Superior temporal gyrus (tissue), 1 donor: Measurements from ENCODE around the gene PAX2.

Experiments
- DNase-seq: peaks from one replicate; pipeline ENCODE4 v3.0.0-alpha.2; 2016; ENCODE audit errors: extremely low spot score

The PAX2 gene

DNA sequence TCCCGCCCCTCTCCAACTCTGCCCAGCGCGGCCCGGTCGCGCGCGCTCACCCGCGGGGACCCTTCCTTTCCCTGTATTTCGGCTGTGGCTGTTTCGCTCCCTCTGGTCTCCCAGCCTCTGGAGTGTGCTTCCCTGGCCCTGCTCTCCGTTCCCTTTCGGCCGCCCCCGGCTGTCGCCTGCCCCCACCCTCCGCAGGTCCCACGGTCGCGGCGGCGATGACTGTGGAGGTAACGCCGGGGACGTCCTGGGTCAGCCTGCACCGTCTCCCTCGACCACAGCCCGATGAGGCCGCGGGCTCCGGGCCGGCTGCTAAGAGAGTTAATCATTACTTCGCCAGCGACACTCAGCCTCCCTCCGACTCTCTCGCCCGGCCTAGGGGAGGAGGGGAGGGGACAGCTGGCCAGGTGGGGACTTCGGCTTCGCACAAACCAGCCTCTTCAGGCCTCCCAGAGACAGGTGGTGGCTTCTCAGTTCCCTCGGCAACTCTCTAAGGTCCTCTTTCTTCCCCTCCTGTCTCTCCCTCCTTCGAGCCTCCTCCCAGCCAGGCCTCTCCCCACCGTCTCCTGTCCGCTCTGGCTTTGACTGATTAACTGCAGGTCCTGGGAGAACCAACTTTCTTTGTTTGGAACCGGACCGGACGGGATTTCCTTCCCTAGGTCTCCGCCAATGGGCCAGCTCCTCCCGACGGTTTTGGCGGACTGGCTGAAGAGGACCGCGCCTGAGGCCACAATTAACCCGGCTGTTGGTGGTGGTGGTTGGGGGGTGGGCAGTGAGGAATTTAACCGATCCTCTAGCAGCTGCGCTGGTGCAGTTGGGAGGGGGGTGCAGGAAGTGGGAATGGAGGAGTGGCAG lies 5.6 kb upstream of the PAX2 start:
- DNase-seq, result no peak

DNA sequence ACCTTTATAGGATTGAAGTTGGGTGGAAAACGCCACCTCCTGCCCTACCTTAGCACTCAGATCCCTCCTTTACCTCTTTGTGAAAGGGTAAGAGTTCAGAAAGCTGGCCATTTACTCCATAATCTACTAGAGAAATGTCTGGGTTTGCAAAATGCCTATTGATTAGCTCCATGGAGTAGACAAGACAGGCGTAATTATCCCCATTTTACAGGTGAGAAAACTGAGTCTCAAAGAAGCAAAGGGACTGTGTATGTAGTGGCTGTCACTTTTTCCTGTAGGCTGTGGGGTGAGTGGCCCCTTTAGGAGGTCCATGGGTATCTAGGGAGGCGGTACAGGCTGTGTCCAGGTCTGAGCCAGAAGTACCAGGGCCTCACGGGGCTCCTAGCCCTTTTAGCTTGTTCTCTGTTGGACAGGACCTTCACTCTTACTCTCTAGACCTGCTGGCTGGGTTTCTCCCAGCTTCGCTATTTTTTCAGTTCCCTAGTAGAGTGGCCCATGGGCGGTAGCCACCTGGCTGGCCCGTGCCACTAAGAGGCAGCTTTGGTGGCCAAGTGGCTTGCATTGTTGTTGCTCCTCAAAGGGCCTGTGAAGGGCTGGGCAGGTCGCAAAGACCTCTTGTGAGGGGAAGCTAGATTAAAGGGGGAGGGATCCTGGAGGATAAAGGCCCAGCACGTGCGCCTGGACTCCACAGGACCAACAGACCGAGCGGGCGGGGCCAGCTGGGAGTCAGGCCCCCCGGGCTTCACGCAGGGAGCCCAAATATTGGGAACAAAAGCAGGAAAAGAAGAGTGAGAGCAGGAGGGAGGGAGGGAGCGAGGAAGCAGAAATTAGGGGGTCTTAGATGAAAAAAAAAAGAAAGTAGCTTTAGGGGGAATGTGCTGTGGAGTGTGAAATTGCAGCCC lies 4.7 kb upstream of the PAX2 start:
- DNase-seq, result no peak

DNA sequence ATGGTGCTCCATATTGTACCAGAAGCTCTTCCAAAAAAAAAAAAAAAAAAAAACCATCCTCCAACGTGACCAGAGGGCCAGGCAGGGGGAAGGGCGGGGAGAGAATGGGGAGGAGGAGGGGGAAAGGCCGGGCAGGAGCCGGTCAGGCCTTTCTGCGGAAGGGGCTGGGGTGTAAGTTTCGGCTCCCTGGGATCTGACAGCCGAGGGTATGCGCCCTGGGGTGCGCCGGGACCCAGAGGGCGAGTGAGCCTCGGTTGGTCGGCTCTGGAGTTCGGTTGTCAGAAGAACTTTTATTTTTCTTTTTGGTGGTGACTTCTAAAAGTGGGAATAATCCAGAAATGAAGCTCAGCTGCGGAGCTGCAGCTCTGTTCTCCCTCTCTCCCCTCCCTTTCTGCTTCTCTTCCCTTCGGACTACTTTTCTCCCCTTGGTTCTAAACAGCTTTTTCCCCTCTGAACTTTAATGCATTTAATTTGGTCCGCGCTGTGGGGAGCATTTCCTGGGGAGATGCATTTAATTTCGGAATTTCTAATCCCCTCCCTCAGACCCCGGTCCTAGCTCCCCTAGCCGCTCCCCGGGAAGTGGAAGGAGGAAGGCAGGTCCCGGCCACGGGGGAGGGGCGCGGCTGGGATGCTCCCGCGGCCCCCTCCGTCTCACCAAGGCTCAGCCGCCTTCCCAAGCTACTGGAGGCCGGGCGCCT lies 3.9 kb upstream of the PAX2 start:
- DNase-seq, result no peak

DNA sequence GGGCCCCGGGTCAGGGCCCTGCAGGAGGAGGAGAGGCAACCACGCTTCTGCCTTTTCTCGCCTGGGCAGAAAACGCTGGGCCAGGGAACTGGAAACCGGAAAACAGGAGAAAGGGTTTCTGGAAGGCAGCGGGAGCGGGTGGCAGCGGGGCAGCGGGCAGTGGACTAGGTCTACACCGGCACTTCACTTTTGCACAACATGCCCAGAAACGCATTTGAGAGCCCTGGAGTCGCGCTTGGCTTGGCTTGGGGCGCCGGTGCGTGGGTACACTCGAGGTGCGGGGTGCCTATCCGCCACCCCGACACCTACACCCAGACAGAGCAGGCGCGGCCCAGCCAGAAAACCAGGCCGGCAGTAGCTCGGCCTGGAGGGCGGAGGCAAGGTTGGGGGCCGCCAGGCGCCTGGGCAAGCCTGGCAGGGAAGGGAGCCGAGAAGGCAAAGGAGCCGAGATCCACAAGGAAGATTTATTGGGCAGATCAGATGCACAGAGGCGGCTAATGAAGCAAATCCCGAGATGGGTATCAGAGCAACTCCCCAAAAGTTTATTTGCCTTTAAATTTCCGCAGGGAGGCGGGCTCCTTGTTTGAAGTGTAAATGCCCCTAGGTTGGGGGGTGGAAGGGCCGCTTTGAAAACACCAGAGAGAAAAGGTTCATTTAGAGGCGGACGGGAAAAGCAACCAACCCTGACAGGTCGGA lies 3.2 kb upstream of the PAX2 start:
- DNase-seq, result no peak

DNA sequence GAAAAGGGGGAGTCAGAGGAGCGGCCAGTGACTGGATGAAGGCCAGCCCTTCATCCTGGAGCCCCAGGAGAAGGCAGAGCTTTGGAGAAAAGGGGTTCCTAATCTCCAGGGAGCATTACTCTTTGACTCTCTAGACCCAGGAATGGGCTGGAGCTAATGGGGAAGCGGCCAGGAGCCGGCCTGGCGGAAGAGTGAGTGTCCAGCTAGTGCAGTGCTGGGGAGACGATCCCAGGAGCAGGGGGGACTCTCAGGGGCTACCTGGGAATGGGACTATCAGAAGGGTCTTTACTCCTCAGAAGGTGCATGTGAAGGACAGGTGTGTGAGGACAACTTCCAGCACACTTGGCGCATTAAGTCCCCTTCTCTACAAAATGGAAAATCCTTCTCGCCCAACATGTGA lies 2.4 kb upstream of the PAX2 start:
- no peak for DNase-seq

DNA sequence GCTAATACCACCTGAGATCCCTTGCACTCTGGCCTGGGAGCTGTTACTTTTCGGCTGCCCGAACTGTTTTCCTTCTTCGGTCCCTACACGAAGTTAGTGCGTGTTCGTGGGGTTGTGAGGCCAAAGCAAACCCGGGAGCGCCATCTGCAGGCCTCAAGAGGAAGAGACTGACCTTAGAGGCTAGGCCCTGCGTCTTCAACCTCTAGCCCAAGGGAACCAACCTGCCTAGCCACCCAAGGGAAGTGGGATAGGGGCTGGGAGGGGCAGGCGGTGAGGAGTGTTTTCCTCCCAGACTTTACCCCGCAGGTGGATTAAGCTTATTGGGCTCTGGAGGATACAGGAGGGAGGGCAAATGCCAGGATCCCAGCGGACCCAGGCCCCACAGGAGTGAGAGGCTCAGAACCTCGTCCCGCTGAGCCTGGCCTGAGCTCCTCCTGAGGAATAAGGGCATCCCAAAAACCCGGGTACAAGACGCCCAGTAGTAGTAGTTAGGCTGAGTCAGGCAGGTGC lies 1.7 kb upstream of the PAX2 start:
- DNase-seq, result peak; percentile 45

DNA sequence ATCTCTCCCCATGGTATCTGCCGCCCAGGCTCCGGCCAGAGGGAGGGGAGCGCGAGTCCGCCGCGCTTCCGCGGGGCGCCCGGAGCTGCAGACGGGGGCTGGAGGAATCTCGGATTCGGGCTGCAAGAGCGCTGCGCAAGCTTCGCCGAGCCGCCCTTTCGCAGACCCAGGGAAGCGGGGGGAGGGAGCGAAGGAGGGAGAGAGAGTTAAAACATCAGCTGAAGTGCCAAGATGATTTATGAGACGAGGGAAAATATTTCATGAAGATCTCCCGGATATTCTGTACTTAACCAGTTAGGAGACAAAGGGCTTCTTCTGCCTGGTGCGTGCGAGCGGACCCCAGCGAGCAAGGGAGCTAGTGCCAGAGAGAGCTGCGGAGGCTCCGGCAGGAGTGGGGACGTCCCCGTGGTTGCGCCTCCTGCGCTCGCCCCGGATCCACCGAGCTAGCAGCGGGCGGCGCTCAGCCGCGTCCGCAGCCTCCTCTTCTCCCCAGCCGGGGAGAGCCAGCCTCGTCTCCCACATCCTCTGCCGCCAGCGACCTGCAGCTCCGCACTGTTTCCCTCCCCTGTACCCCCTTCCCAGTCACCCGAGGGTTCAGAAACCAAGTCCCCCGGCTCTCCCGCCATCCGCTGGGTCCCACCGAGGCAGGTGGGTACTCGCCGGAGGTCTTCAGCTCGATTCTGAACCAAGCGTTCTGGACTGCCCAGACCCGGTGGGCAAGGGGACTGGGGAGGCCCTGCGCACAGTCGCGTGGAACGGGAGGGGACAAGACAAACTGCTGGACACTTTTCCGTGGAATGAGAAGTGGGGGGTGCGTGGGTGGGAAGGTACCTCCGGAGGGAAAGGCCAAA lies 1.0 kb upstream of the PAX2 start:
- no peak for DNase-seq

DNA sequence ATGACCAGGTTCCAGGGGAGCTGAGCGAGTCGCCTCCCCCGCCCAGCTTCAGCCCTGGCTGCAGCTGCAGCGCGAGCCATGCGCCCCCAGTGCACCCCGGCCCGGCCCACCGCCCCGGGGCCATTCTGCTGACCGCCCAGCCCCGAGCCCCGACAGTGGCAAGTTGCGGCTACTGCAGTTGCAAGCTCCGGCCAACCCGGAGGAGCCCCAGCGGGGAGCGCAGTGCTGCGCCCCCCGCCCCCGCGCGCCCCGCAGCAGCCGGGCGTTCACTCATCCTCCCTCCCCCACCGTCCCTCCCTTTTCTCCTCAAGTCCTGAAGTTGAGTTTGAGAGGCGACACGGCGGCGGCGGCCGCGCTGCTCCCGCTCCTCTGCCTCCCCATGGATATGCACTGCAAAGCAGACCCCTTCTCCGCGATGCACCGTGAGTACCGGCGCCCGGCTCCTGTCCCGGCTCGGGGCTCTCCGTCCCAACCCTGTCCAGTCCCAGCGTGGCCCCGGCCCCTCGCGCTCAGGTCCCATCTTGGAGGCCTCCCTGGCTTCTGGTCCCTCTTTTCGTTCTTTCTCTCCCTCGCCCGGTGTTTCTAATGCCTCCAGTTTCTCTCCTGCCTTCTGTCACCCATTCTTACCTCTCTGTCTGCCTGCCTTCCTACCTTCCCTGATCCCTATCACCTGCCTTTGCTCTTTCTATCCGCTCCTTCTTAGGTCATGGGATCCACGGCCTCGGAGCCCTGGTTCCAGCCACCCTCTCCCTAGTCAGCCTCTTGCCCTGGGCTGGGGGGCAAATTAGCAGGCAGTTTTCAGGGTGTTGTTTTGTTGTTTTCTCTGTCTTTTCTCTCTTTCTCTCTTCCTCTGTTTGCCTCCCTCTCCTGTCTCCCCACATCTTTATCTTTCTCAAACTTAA lies 751 bp downstream of the PAX2 start:
- no peak for DNase-seq

DNA sequence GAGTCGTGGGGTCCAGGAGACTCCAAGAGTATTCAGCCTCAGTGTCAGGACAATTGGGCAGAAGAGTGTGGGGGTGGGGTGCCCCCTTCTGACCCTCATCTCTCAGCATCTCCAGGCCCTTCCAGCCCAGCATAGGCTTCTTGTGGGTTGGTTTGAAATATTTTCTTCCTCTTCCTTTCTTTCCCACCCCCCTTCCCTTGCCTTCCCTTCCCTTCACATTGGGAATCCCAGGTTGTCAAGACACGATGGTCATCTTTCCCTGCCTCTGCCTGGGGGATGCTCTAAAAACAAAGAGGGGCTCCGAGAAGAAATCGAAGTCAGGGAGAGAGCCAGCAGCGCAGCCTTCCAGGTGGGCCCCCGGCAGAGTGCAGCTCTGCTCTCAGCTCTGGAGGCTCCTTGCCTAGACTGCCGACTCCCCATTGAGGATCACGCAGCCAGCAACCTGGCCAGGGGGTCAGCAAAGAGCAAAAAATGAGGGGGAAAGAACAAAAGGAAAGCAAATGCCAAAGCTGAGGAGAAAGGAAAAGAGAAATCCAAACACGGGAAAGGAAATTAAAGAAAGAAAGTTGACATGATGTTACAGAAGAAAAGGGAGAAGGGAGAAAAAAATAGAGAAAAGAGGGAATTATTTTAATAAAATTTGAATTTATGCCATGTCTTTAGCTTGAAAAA lies 1.5 kb downstream of the PAX2 start:
- no peak for DNase-seq

DNA sequence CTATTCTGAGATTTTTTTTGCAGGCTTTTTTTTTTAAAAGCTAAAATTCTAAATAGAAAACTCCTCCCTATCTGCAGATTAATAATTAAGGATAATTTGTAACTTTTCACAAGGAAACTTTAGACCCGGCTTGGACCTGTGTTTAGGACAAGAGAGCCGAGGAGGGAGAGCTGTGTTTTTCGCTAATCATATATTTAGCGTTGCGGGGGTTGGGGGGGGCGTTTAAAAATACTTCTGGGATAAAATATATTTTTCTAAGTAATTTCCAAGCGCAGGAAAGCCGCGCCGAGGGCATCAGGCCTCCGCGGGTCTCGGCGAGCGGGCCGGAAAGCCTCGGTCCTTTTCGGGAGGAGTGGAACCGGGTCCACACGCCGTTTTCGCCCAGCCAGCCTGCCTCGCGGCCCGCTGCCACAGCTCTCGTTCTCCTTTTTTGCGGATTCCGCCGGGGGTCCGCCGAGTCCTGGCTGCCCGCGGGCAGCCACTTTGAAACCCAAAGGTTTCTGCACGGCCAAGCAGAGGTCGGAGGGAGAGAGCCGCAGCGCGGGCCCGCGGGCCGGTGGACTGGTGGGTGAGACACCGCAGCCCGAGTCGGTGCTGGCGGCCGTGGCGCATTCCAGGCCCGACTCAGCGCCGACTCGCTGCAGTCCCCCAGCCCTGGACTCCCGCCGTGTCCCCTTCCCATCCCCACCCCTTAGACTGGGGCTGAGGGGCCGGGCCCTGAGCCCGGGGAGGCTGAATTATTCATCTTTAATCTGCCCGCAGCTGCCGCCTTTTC lies 2.3 kb downstream of the PAX2 start:
- DNase-seq, result no peak

DNA sequence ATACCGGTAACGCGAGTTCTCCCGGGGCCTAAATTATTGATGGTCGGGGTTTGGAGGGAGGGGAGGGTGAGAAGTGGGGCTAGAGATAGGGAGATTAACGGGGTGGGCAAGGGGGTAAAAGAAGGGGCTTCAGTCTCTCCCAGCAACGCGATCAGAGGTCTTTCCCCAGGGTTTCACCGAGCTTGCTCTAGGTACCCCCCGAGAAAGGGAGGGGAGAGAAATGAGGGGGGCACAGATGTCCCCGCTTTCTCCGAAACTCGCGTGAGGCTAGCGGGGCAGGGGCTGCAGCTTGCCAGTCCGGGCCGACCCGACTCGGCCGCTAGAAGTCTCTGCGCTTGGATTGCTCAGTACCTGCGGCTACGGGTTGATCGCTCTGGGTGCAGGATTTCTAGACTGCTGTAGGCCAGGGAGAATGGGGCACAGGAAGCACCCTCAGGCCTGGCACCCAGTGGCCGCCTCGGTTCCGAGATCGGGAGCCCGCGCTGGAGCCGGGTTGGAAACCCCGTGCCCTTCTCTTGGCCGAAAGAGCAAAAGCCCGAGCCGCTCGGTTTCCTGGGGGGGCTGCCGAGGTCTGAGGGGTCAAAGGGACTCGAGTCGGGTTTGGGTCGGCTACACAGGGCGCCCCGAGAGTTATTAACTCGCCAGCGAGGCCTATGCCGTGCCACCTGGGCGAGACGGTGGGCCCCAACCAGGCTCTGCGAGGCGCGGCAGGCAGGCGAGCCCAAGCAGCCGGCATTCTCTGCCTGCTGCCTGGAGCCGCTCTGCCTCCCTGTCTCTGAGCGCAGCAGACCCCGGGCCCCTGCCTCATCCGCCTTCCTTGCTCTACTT lies 3.1 kb downstream of the PAX2 start:
- no peak for DNase-seq

DNA sequence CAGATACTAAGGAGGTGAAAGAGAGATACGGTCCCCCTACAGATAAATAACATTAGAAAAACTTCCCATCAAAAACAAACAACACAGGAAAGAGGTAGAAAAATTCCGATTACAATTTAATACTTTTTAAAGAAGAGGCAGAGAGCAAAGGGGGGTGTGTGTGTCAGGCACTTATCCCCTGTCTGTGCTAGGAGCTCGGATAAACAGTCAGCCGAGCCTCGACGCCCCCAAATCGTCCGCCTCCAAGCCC lies 3.6 kb downstream of the PAX2 start:
- no peak for DNase-seq

DNA sequence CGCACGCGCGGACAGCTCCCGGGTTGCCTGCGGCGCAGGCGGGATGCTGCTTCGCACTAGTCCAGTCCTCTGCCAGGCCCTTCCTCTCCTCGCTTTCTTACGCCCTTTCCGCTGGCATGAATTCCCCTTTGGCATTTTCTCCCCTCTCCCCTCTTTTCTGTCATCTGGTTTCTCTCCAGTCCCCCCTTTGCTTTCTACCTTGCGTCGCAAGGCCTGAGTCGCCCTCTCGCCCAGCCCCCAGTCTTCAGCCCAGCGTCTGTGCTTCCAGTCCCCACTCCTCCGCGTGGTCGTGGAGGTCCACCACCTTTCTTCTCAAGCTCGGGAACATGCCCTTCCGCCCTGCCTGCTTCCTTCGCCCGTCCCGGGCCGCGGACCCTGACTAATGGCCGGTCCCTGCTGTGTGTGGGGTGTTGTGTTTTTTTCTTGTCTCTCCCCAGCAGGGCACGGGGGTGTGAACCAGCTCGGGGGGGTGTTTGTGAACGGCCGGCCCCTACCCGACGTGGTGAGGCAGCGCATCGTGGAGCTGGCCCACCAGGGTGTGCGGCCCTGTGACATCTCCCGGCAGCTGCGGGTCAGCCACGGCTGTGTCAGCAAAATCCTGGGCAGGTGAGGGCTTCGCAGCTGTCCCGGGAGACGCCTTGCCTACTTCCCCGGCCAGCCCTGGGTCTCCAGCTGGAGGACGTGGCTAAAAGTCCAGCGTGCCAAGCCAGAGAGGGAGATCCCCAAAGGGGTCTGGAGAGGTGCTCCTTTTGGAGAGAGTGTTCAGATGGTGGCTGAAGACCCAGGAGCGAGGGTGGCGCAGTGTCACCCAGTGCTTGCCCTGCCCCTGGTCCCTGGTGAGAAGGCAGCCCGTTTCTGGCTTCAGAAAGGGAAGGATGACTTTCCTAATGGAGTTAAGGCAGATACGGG lies 4.2 kb downstream of the PAX2 start:
- DNase-seq, result no peak

DNA sequence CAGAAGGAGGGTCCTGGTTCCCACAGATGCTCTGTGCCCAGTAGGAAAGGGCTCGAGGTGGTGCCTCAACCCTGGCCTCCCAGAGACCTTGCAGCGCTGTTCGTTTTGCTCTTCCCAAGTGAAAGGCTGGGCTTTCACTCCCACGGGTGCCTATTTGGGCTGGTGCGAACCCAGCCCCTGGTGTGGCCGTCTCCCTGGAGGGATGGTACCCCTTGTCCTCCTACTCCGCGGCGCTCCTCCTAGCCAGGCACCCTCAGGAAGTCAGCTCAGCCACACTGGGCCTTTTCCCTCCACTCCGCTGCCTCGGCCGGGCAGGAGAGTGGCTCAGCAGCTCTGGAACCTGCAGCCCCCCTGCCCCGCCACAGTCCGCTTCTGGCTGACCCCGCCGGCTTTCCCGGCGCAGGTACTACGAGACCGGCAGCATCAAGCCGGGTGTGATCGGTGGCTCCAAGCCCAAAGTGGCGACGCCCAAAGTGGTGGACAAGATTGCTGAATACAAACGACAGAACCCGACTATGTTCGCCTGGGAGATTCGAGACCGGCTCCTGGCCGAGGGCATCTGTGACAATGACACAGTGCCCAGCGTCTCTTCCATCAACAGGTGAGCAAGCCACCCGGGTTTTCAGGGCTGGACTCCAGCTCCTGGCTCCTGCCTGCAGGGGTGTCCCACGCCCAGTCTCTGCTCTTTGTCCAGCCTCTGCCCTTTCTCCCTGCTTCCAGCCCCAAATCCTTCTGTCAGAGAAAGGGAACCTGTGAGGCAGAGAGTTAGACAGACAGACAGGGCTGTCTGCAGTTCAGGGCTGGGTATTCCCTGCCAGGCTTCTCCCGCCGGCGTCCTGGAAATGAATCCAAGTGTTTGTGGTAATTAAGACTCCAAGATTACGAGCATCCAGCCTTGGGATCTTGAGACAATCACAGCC lies 5.2 kb downstream of the PAX2 start:
- DNase-seq, result no peak

DNA sequence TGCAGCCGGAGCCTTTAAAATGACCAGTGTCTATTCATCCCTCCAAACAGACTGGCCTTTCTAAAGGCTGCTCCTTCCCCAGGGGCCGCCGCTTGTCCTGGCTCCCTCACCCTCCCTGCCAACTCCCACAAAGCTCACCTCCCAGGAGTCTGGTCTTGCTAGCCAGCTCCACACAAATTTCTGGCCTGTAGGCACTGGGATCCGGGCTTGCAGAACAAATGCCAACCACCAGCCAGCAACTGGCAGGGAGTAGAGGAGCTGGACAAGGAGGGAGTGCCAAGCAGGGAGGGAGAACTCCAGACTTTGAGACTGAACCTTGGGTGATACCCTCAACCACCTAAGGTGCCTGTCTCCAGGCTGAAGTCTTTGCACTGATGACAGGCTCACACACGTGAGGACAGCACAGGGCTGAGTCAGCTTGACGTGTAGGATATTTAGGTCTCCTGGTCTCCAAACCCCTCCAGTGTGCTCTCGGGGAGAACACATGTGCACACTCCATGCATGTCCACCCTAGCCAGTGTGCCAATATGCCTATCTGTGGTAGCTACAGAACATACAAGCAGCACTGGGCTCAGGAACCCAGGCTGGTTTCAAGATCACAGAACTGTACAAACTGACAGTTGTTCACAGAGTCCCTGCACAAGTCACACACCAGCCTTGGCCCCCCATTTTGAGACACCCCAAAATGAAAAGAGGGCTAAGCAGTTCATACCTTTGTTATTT lies 6.0 kb downstream of the PAX2 start:
- no peak for DNase-seq
